ENCODE results near the gene SMIM30. TPM values are rescaled to one million over a fixed set of nuclear protein-coding genes. Genes with fewer than 3 reads are reported as not detected.

SMIM30 gene
- total and polyA plus RNA-seq, 2 of the 8 experiments (the other 6 are each of a cell fraction or from before 2014, with no cell fraction given), result 35.2 to 49.7 TPM

DNA sequence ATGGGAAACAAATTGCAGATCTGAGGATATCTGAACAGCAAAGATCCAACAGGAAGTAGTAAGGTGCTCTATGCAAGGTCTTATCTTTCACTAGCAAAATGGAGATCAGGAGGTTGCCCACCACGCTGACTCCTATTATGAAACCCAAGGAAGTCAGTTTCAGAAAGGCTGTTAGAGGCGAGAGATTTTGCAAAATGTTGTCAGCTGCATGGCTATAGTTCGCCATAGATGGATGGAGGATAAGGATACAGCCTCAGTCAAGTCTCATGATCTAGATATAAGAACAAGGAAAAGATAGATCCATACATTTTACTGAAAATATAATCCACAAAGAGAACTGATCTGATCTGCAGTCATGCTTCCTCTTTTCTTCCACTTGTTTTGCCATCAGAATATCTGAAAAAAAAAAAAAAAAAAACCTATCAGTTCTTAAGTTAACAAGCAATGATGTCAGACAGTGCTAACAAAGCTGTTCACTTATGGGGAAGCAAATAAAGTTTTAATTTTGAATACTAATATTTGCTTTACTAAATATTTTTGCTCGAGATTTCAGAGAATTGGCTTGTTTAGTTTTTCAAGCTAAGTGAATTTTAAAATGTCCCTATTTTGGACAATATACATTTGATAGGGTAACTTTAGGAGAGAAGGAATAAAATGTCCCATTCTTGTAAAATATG is 33.7 kb downstream of the SMIM30 start (continued):
- TF ChIP-seq RBBP5 (IDR thresholded peaks at IDR 0.05; ENCODE audit: borderline replicate concordance, low read depth, low read length) (no peak), FOSL1 (IDR thresholded peaks at IDR 0.05; ENCODE audit: insufficient read depth, low read depth, low read length) (no peak), JUN (IDR thresholded peaks at IDR 0.05; ENCODE audit: low read depth, low read length) (no peak), TAF7 (optimal IDR thresholded peaks at IDR 0.05; ENCODE audit: borderline replicate concordance, low read depth, low read length) (no peak), HDAC6 (IDR thresholded peaks at IDR 0.05; ENCODE audit: low read depth, low read length) (no peak), POLR2AphosphoS5 (IDR thresholded peaks at IDR 0.05; ENCODE audit: low read depth, low read length) (no peak), RAD21 (IDR thresholded peaks at IDR 0.05 in 1 of 2, conservative IDR thresholded peaks at IDR 0.05 in 1 of 2; ENCODE audit: low read depth in 2 of 2, low read length in 2 of 2) (no peak), KDM1A (IDR thresholded peaks at IDR 0.05; ENCODE audit: borderline replicate concordance, low read length) (no peak), CREB1 (IDR thresholded peaks at IDR 0.05) (no peak)

All from H1 (cell line).